HepG2 (cell line): ENCODE measurements around the gene ERMAP. TPM values are rescaled to one million over a fixed set of nuclear protein-coding genes. Genes with fewer than 3 reads are reported as not detected.
A peak's percentile ranks its signal among the peaks of the same experiment; 100 is the strongest.

Source experiments
- ARID4A ChIP-seq: sonication (generic); formaldehyde crosslinking; IDR thresholded peaks from 2 replicates; pipeline ENCODE4 v1.5.0; 2020; ENCODE audit warnings: mild to moderate bottlenecking, missing genetic modification reagents, borderline replicate concordance
- BCLAF1 ChIP-seq: fragments of 450-650 bp; IDR thresholded peaks from 2 replicates; pipeline ENCODE4 v1.6.1; 2017; ENCODE audit warnings: mild to moderate bottlenecking
- ELF4 ChIP-seq: sonication (generic); formaldehyde crosslinking; IDR thresholded peaks from 2 replicates; pipeline ENCODE4 v1.5.0; 2020; ENCODE audit warnings: missing genetic modification reagents, mild to moderate bottlenecking, moderate library complexity, borderline replicate concordance
- GMEB2 ChIP-seq: IDR thresholded peaks from 2 replicates; pipeline ENCODE4 v1.6.1; 2016; ENCODE audit warnings: missing biosample characterization, missing genetic modification reagents, low read depth
- KDM5B ChIP-seq: sonication (generic); formaldehyde crosslinking; IDR thresholded peaks from 2 replicates; pipeline ENCODE4 v1.4.0; 2020; ENCODE audit warnings: missing genetic modification reagents, mild to moderate bottlenecking, borderline replicate concordance
- MEIS2 ChIP-seq: sonication (generic); formaldehyde crosslinking; IDR thresholded peaks from 2 replicates; pipeline ENCODE4 v1.9.0; 2021; ENCODE audit warnings: mild to moderate bottlenecking, missing genetic modification reagents
- MTF2 ChIP-seq: sonication (generic); formaldehyde crosslinking; IDR thresholded peaks from 2 replicates; pipeline ENCODE4 v1.5.0; 2020; ENCODE audit warnings: missing genetic modification reagents, borderline replicate concordance
- PRDM15 ChIP-seq: sonication (generic); formaldehyde crosslinking; IDR thresholded peaks from 2 replicates; pipeline ENCODE4 v1.4.0; 2020; ENCODE audit warnings: missing genetic modification reagents
- SOX13 ChIP-seq, 3 experiments: fragments of 450-650 bp in 1 of 3; sonication (generic) in 1 of 3; formaldehyde crosslinking in 1 of 3; IDR thresholded peaks in 2 of 3; conservative IDR thresholded peaks in 1 of 3; 2 replicates each; pipeline versions ENCODE4 v1.5.0 to v1.6.1; 2016 to 2020; ENCODE audit warnings: antibody characterized with exemption in 1 of 3, mild to moderate bottlenecking in 1 of 3, missing compliant biosample characterization in 1 of 3, missing genetic modification reagents in 1 of 3, moderate library complexity in 1 of 3
- TEF ChIP-seq: sonication (generic); formaldehyde crosslinking; IDR thresholded peaks from 2 replicates; pipeline ENCODE4 v1.5.0; 2020; ENCODE audit warnings: missing genetic modification reagents
- ZNF33A ChIP-seq: sonication (generic); formaldehyde crosslinking; IDR thresholded peaks from 2 replicates; pipeline ENCODE4 v1.5.1; 2020; ENCODE audit warnings: missing genetic modification reagents, mild to moderate bottlenecking, moderate library complexity, borderline replicate concordance
- ZNF724P ChIP-seq: sonication (generic); formaldehyde crosslinking; IDR thresholded peaks from 2 replicates; pipeline ENCODE4 v1.8.0; 2022; ENCODE audit warnings: missing genetic modification reagents, borderline replicate concordance
- ZNF781 ChIP-seq: sonication (generic); formaldehyde crosslinking; IDR thresholded peaks from 2 replicates; pipeline ENCODE4 v1.5.1; 2020; ENCODE audit warnings: borderline replicate concordance, mild to moderate bottlenecking, missing genetic modification reagents; ENCODE audit errors: not compliant biosample characterization
- polyA plus RNA-seq, 8 experiments: library from polyadenylated mRNA; depleted of rRNA in 3 of 8; stranded (reverse) in 7 of 8; unstranded in 1 of 8; fragments of >200 nt; fragmentation: Illumina TruSeq in 4 of 8; extraction: Trizol in 4 of 8; gene quantifications; 2 replicates each; pipeline versions ENCODE4 v1.2.1 to v1.2.3, GENCODE V29; 2011 to 2016; ENCODE audit warnings: low read depth in 4 of 8, missing spikeins in 1 of 8, mixed read lengths in 1 of 8; ENCODE audit not compliant: insufficient read depth in 1 of 8
- total RNA-seq, 5 experiments: library from RNA; depleted of rRNA; stranded (reverse); fragments of >200 nt; fragmentation: Illumina TruSeq; extraction: Trizol; gene quantifications; 2 replicates each; pipeline ENCODE4 v1.2.3, GENCODE V29; 2016; ENCODE audit warnings: low read depth in 1 of 5

The ERMAP gene
- total and polyA plus RNA-seq, 2 of the 13 experiments (the other 11 are each of a cell fraction or from before 2014, with no cell fraction given) = 2.2 to 4.4 TPM

- TF ChIP-seq PRDM15 = no peak
- TF ChIP-seq SOX13 (IDR thresholded peaks at IDR 0.05) = no peak
- no peak for TF ChIP-seq SOX13 (CRISPR knock-in tag; conservative IDR thresholded peaks at IDR 0.05 in 1 of 2, IDR thresholded peaks at IDR 0.05 in 1 of 2)
- no peak for TF ChIP-seq ZNF33A
- no peak for TF ChIP-seq MTF2
- no peak for TF ChIP-seq ZNF781 (CRISPR knock-in tag)
- TF ChIP-seq ELF4 (CRISPR knock-in tag) = no peak
- TF ChIP-seq MEIS2 (CRISPR knock-in tag) = 0 out of 2 replicates have a peak, but pooled peaks have one; percentile 23
- peak; percentile 65; the same call in 1 of the 2 replicates for TF ChIP-seq ARID4A (CRISPR knock-in tag)
- no peak for TF ChIP-seq TEF
- TF ChIP-seq ZNF724P (CRISPR knock-in tag) = no peak
- peak; percentile 58; the same call in 1 of the 2 replicates for TF ChIP-seq KDM5B (CRISPR knock-in tag)
- no peak for TF ChIP-seq GMEB2 (CRISPR knock-in tag)
- TF ChIP-seq BCLAF1 = no peak
Measured at GRCh38 chr1:42816585-42817439, at the start of gene ERMAP, which contains the start of gene SVBP (continued).
